Panc1 (cell line): ENCODE results near the gene BIK. TPM values are rescaled to one million over a fixed set of nuclear protein-coding genes. Genes with fewer than 3 reads are reported as not detected.
A peak's percentile ranks its signal among the peaks of the same experiment; 100 is the strongest.

Source experiments
- ATAC-seq: fragments of 200-7000 bp; cut with Tn5 transposase; 2 replicates; pipeline ENCODE4 v1.9.1; 2020; ENCODE audit warnings: mild to moderate bottlenecking, moderate library complexity
- BruUV-seq: library from RNA; stranded (reverse); fragments of 400-500 nt; replicated peaks from 2 replicates; lab custom pipeline; 2021; lab: Mats Ljungman, UMichigan
- CTCF ChIA-PET: fragments of 300-600 bp; sonication (Branson Sonifier 250); formaldehyde crosslinking; loops from one replicate; lab custom pipeline; 2022; ENCODE audit warnings: antibody characterized with exemption; lab: Charles Lee
- POLR2A ChIA-PET: fragments of 300-600 bp; sonication (Branson Sonifier 250); formaldehyde crosslinking; loops from one replicate; lab custom pipeline; 2022; ENCODE audit warnings: antibody characterized with exemption; lab: Charles Lee
- DNase-seq: peaks from one replicate; pipeline ENCODE4 v3.0.0-alpha.2; 2010; ENCODE audit warnings: low read depth, low spot score
- H3K27ac ChIP-seq: 2 replicates; pipeline ENCODE4 v1.5.1; 2011; ENCODE audit warnings: mild to moderate bottlenecking, low read length, inconsistent platforms
- H3K27me3 ChIP-seq: fragments of 200-500 bp; sonication (Bioruptor generic); 2 replicates; pipeline ENCODE4 v1.6.0; 2014; ENCODE audit warnings: low read length, inconsistent platforms; ENCODE audit not compliant: control insufficient read depth, insufficient read depth
- H3K36me3 ChIP-seq: fragments of 200-500 bp; sonication (Bioruptor generic); 2 replicates; pipeline ENCODE4 v1.5.1; 2014; ENCODE audit warnings: inconsistent platforms, mild to moderate bottlenecking, low read length, moderate library complexity; ENCODE audit not compliant: control insufficient read depth, insufficient read depth
- H3K4me1 ChIP-seq: 2 replicates; pipeline ENCODE4 v1.5.1; 2011; ENCODE audit warnings: inconsistent platforms, mild to moderate bottlenecking, low read length, moderate library complexity; ENCODE audit not compliant: control insufficient read depth, insufficient read depth
- H3K4me3 ChIP-seq, 2 experiments: 2 replicates each; pipeline ENCODE4 v1.5.1; 2011 to 2012; ENCODE audit warnings: low read depth in 2 of 2, low read length in 2 of 2, mild to moderate bottlenecking in 2 of 2, inconsistent platforms in 1 of 2, moderate library complexity in 1 of 2
- H3K9me3 ChIP-seq: fragments of 200-500 bp; sonication (Bioruptor generic); 2 replicates; pipeline ENCODE4 v1.5.1; 2014; ENCODE audit warnings: low read depth, mild to moderate bottlenecking, inconsistent platforms, low read length, moderate library complexity; ENCODE audit not compliant: control insufficient read depth, insufficient read depth
- POLR2AphosphoS5 ChIP-seq: IDR thresholded peaks from 2 replicates; pipeline ENCODE4 v1.6.1; 2012; ENCODE audit warnings: mild to moderate bottlenecking, low read depth, low read length, moderate library complexity
- SIN3A ChIP-seq: IDR thresholded peaks from 2 replicates; pipeline ENCODE4 v1.6.1; 2012; ENCODE audit warnings: low read depth, mild to moderate bottlenecking, low read length, moderate library complexity, borderline replicate concordance; ENCODE audit not compliant: insufficient read depth
- TCF7L2 ChIP-seq: IDR thresholded peaks from 2 replicates; pipeline ENCODE4 v1.6.1; 2011; ENCODE audit warnings: mild to moderate bottlenecking, low read depth, low read length, inconsistent platforms
- in situ Hi-C: cut with HindIII; loops from 2 replicates; pipeline ENCODE4 v1.10.0; 2016; ENCODE audit warnings: low sequenced_read_pairs, low pct_unique_long_range_greater_than_20kb
- intact Hi-C: fragments of 100-400 bp; cut with micrococcal nuclease; formaldehyde crosslinking; loops from one replicate; pipeline ENCODE4 v1.10.0; 2022; ENCODE audit not compliant: unreplicated experiment
- total RNA-seq: library from RNA; stranded (reverse); gene quantifications from one replicate; pipeline ENCODE4 v1.2.1, GENCODE V29; 2021; ENCODE audit not compliant: unreplicated experiment
- TF ChIP-seq, protein P1 (sequence below), 2 experiments: IDR thresholded peaks; 2 replicates each; pipeline ENCODE4 v1.6.1; 2011 to 2012; ENCODE audit warnings: low read depth in 2 of 2, control low read depth in 1 of 2, low read length in 1 of 2, mild to moderate bottlenecking in 1 of 2, moderate library complexity in 1 of 2; ENCODE audit not compliant: insufficient read depth in 1 of 2
- TF ChIP-seq, protein P2 (sequence below): fragments of 450-650 bp; IDR thresholded peaks from 2 replicates; pipeline ENCODE4 v1.5.1; 2017; ENCODE audit warnings: mild to moderate bottlenecking

The BIK gene
- total RNA-seq, 1 experiment from 2014 or later, result 0.18 TPM

DNA sequence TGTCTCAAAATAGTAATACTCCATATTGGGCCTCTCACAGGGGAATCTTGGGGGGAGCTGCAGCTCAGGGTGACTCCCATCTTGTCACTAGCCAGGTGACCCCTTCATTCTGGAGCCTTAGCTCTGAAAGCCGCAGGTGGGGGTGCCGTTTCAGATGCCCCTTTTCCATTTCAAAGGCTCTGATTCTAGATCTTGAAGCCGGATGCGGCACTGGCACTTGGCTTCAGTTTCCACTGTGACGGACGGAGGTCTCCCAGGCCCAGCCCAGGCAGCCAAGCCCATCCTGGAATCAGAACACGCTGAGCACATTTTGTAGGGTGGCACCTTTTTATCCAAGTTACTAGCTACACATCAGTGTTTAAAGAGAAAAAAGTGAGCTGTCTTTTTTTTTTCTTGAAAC, 6.4 kb downstream of the BIK start:
- Histone ChIP-seq H3K36me3 (no peaks in the 10 kb centered on the region), H3K9me3 (no peaks in the 10 kb centered on the region), H3K4me3 (no peak overlapping the region), H3K27ac (no peak overlapping the region), H3K4me1 (no peaks in the 10 kb centered on the region), H3K27me3 (no peaks in the 10 kb centered on the region)
- no TSS peak for BruUV-seq
- ATAC-seq (no peak), DNase-seq (no peak)
- ChIA-PET CTCF (interaction anchor here (0.6 kb wide), 2 partner anchors 156 to 508 kb away, joined by 4 to 8 read pairs; no protein-coding TSS in a partner anchor), POLR2A (no interaction called here)
- in situ Hi-C loops, result no loop called here
- intact Hi-C loops, result no loop called here
- TF ChIP-seq SIN3A, result no peak
- TF ChIP-seq, protein P1, sequence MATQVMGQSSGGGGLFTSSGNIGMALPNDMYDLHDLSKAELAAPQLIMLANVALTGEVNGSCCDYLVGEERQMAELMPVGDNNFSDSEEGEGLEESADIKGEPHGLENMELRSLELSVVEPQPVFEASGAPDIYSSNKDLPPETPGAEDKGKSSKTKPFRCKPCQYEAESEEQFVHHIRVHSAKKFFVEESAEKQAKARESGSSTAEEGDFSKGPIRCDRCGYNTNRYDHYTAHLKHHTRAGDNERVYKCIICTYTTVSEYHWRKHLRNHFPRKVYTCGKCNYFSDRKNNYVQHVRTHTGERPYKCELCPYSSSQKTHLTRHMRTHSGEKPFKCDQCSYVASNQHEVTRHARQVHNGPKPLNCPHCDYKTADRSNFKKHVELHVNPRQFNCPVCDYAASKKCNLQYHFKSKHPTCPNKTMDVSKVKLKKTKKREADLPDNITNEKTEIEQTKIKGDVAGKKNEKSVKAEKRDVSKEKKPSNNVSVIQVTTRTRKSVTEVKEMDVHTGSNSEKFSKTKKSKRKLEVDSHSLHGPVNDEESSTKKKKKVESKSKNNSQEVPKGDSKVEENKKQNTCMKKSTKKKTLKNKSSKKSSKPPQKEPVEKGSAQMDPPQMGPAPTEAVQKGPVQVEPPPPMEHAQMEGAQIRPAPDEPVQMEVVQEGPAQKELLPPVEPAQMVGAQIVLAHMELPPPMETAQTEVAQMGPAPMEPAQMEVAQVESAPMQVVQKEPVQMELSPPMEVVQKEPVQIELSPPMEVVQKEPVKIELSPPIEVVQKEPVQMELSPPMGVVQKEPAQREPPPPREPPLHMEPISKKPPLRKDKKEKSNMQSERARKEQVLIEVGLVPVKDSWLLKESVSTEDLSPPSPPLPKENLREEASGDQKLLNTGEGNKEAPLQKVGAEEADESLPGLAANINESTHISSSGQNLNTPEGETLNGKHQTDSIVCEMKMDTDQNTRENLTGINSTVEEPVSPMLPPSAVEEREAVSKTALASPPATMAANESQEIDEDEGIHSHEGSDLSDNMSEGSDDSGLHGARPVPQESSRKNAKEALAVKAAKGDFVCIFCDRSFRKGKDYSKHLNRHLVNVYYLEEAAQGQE (IDR thresholded peaks at IDR 0.05; ENCODE audit: insufficient read depth in 1 of 2, low read depth in 2 of 2, low read length in 1 of 2), result no peak
- TF ChIP-seq, protein P2, sequence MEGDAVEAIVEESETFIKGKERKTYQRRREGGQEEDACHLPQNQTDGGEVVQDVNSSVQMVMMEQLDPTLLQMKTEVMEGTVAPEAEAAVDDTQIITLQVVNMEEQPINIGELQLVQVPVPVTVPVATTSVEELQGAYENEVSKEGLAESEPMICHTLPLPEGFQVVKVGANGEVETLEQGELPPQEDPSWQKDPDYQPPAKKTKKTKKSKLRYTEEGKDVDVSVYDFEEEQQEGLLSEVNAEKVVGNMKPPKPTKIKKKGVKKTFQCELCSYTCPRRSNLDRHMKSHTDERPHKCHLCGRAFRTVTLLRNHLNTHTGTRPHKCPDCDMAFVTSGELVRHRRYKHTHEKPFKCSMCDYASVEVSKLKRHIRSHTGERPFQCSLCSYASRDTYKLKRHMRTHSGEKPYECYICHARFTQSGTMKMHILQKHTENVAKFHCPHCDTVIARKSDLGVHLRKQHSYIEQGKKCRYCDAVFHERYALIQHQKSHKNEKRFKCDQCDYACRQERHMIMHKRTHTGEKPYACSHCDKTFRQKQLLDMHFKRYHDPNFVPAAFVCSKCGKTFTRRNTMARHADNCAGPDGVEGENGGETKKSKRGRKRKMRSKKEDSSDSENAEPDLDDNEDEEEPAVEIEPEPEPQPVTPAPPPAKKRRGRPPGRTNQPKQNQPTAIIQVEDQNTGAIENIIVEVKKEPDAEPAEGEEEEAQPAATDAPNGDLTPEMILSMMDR, result no peak
- no peak for TF ChIP-seq POLR2AphosphoS5
- TF ChIP-seq TCF7L2, result no peak

DNA sequence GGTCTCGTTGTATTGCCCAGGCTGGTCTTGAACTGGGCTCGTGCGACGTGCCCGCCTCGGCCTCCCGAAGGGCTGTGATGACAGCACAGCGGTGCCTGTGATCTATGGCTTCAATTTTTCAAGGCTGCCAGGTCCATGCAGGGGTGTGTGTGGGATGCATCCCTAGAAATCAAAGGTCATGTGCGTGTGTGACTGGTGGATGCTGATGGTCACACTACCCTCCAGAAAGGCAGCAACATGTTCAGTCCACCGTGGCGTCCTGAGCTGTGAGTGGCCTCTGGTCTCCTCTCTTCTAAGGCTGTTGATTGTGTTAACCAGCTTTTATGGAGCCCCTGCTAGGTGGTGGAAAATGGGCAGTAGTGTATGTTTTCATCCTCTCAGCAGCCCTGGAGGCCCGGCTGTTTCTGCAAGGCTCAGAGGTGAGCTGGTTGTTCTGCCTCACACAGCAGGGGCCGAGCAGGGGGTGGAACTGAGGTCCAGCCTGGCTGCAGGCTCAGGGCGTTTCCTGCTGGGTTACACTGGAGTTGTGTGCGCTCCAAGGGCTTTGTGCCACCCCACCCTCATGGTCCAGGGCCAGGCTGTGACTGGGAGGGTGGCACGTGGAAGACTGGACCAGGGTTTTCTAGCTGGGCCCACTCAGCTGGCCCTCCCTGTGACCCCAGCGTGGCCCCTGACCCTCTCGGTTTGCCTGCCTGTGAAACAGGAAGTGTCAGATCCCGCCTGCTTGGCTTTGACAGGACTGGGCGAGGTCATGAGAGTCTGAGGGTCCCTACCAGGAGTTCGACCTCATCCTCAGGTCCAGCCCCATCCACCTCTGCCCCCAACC, 7.7 kb downstream of the BIK start:
- in situ Hi-C loops (no loop called here), intact Hi-C loops (no loop called here)
- ChIA-PET CTCF (no interaction called here), POLR2A (no interaction called here)
- no peak overlapping the region for H3K27ac ChIP-seq
- no peaks in the 10 kb centered on the region for H3K27me3 ChIP-seq
- no TSS peak for BruUV-seq
- H3K36me3 ChIP-seq, result no peaks in the 10 kb centered on the region
- DNase-seq (no peak), ATAC-seq (0 out of 2 replicates have a peak, but pooled peaks have one; percentile 35)
- TF ChIP-seq SIN3A, result no peak
- TF ChIP-seq, protein P2, result no peak
- TF ChIP-seq TCF7L2, result no peak
- TF ChIP-seq POLR2AphosphoS5, result no peak
- TF ChIP-seq, protein P1 (IDR thresholded peaks at IDR 0.05; ENCODE audit: insufficient read depth in 1 of 2, low read depth in 2 of 2, low read length in 1 of 2), result no peak
- no peaks in the 10 kb centered on the region for H3K4me1 ChIP-seq
- H3K9me3 ChIP-seq, result no peaks in the 10 kb centered on the region
- no peak overlapping the region for H3K4me3 ChIP-seq
